Ascending aorta (tissue), 2 donors: ENCODE measurements around the gene U2AF2. TPM values are rescaled to one million over a fixed set of nuclear protein-coding genes. Genes with fewer than 3 reads are reported as not detected.
"Not testable (repeated sequence)": the region's sequence is repeated elsewhere in the genome, so short reads cannot be mapped to it uniquely, and the experiment has no call there.

ENCODE experiments used
- DNase-seq, 2 donors: peaks; one replicate each; pipeline ENCODE4 v3.0.0-alpha.2; 2019; ENCODE audit warnings: low spot score in 2 of 2
- H3K27ac ChIP-seq, 2 donors: fragments of 200-600 bp; sonication (generic); one replicate each; pipeline ENCODE4 v1.5.1; 2016 to 2017; ENCODE audit warnings: mild to moderate bottlenecking in 1 of 2
- H3K27me3 ChIP-seq: fragments of 200-600 bp; sonication (generic); one replicate; pipeline ENCODE4 v1.5.1; 2017
- H3K36me3 ChIP-seq, 2 donors: fragments of 200-600 bp; sonication (generic); one replicate each; pipeline ENCODE4 v1.5.1; 2016
- H3K4me1 ChIP-seq, 2 donors: fragments of 200-600 bp; sonication (generic); one replicate each; pipeline ENCODE4 v1.5.1; 2016 to 2017; ENCODE audit warnings: mild to moderate bottlenecking in 1 of 2
- H3K4me3 ChIP-seq, 2 donors: fragments of 200-600 bp; sonication (generic); one replicate each; pipeline ENCODE4 v1.5.1; 2016 to 2017; ENCODE audit warnings: mild to moderate bottlenecking in 1 of 2
- H3K9me3 ChIP-seq, 2 donors: fragments of 200-600 bp; sonication (generic); one replicate each; pipeline ENCODE4 v1.5.1; 2016
- CTCF ChIP-seq, 3 experiments: fragments of 200-600 bp in 2 of 3; fragments of 450-650 bp in 1 of 3; sonication (generic) in 2 of 3; IDR thresholded peaks; one replicate each; pipeline ENCODE4 v1.5.1; 2016 to 2019; ENCODE audit warnings: antibody characterized with exemption in 3 of 3, mild to moderate bottlenecking in 1 of 3, moderate library complexity in 1 of 3
- intact Hi-C: fragments of 100-400 bp; cut with DNase I; formaldehyde crosslinking; loops from one replicate; pipeline ENCODE4 v1.15.1; 2023
- total RNA-seq: library from RNA; depleted of rRNA; stranded (reverse); fragments of >200 nt; gene quantifications from one replicate; pipeline ENCODE4 v1.1.0, GENCODE V29; 2016

U2AF2 gene
- total RNA-seq, 1 donor from 2014 or later = 221 TPM

GRCh38 chr19:55716531-55716930 lies 61.7 kb downstream of the U2AF2 start:
- no peak for DNase-seq
- no peaks in the 10 kb centered on the region for H3K36me3 ChIP-seq
- no peaks in the 10 kb centered on the region for H3K9me3 ChIP-seq
- TF ChIP-seq CTCF (IDR thresholded peaks at IDR 0.05) = no peak
- no peak overlapping the region for H3K27ac ChIP-seq
- H3K4me1 ChIP-seq = no peaks in the 10 kb centered on the region
- no peak overlapping the region for H3K4me3 ChIP-seq
- no peaks in the 10 kb centered on the region for H3K27me3 ChIP-seq
- intact Hi-C loops = no loop called here

DNA sequence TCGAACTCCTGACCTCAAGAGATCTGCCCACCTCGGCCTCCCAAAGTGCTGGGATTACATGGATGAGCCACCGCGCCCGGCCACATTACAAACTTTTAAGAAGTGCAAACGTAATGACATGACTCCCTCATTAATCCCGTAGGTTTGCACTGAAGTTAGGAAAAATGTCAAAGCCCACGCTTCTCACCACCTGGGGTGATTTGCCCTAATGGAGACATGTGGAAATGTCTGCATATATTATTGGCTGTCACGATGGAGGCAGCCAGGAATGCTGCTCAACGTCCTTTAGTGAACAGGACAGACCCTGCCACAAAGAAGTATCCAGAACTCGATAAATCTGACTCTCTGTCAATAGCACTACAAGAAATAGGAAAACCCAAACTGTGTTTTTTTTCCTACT lies 62.4 kb downstream of the U2AF2 start:
- intact Hi-C loops = no loop called here
- TF ChIP-seq CTCF (IDR thresholded peaks at IDR 0.05) = no peak
- H3K9me3 ChIP-seq = no peaks in the 10 kb centered on the region
- DNase-seq = no peak
- no peak overlapping the region for H3K27ac ChIP-seq
- H3K4me1 ChIP-seq = no peaks in the 10 kb centered on the region
- H3K4me3 ChIP-seq = no peak overlapping the region
- H3K36me3 ChIP-seq = no peaks in the 10 kb centered on the region
- no peaks in the 10 kb centered on the region for H3K27me3 ChIP-seq

GRCh38 chr19:55717879-55718711 lies 63.3 kb downstream of the U2AF2 start:
- H3K36me3 ChIP-seq, H3K4me1 ChIP-seq, H3K27ac ChIP-seq, H3K27me3 ChIP-seq, DNase-seq, intact Hi-C loops, H3K9me3 ChIP-seq, H3K4me3 ChIP-seq: not testable (repeated sequence)

- Histone ChIP-seq H3K4me3 (no peak overlapping the region), H3K9me3 (no peaks in the 10 kb centered on the region), H3K27me3 (no peaks in the 10 kb centered on the region), H3K36me3 (no peaks in the 10 kb centered on the region), H3K27ac (no peak overlapping the region), H3K4me1 (no peaks in the 10 kb centered on the region)
- DNase-seq = no peak
- intact Hi-C loops = no loop called here
- TF ChIP-seq CTCF (IDR thresholded peaks at IDR 0.05) = no peak
Measured at GRCh38 chr19:55720214-55720746, 65.4 kb downstream of the U2AF2 start.

- H3K27me3 ChIP-seq = no peaks in the 10 kb centered on the region
- DNase-seq = no peak
Measured at GRCh38 chr19:55720801-55721200, 66.0 kb downstream of the U2AF2 start.

More at GRCh38 chr19:55720801-55721200, 66.0 kb downstream of the U2AF2 start:
- Histone ChIP-seq H3K4me3 (no peak overlapping the region), H3K9me3 (no peaks in the 10 kb centered on the region), H3K4me1 (no peaks in the 10 kb centered on the region), H3K27ac (no peak overlapping the region), H3K36me3 (no peaks in the 10 kb centered on the region)
- intact Hi-C loops = no loop called here
- no peak for TF ChIP-seq CTCF (IDR thresholded peaks at IDR 0.05)
